HCT116 (cell line): Measurements from ENCODE around the gene CD82.

Source experiments
- EZH2 ChIP-seq: fragments of 200-600 bp; sonication (generic); IDR thresholded peaks from 2 replicates; pipeline ENCODE4 v1.6.1; 2017; ENCODE audit warnings: antibody characterized with exemption, mixed run types
- EZH2phosphoT487 ChIP-seq: fragments of 200-600 bp; IDR thresholded peaks from 2 replicates; pipeline ENCODE4 v1.6.1; 2018; ENCODE audit warnings: antibody characterized with exemption, borderline replicate concordance
- POLR2A ChIP-seq: IDR thresholded peaks from 2 replicates; pipeline ENCODE4 v1.7.0; 2011; ENCODE audit warnings: borderline replicate concordance; ENCODE audit not compliant: insufficient read depth, insufficient read length; ENCODE audit errors: extremely low read depth
- POLR2AphosphoS5 ChIP-seq: IDR thresholded peaks from 2 replicates; pipeline ENCODE4 v1.6.1; 2011; ENCODE audit warnings: mild to moderate bottlenecking, low read depth, low read length, moderate library complexity
- RAD21 ChIP-seq: IDR thresholded peaks from 2 replicates; pipeline ENCODE4 v1.6.1; 2012; ENCODE audit warnings: low read depth, mild to moderate bottlenecking
- SIN3A ChIP-seq: IDR thresholded peaks from 2 replicates; pipeline ENCODE4 v1.6.1; 2012; ENCODE audit warnings: low read depth
- SRF ChIP-seq: IDR thresholded peaks from 2 replicates; pipeline ENCODE4 v1.6.1; 2012; ENCODE audit warnings: low read depth
- ZFX ChIP-seq: fragments of 450-650 bp; IDR thresholded peaks from 2 replicates; pipeline ENCODE4 v1.6.1; 2017
- TF ChIP-seq, protein P1 (sequence below), 3 experiments: fragments of 200-600 bp in 1 of 3; sonication (generic) in 1 of 3; IDR thresholded peaks in 2 of 3; conservative IDR thresholded peaks in 1 of 3; 2 replicates each; pipeline ENCODE4 v1.5.1; 2012 to 2017; ENCODE audit warnings: low read depth in 2 of 3, low read length in 2 of 3, antibody characterized with exemption in 1 of 3, borderline replicate concordance in 1 of 3, control low read depth in 1 of 3, mild to moderate bottlenecking in 1 of 3, mixed read lengths in 1 of 3, mixed run types in 1 of 3, moderate library complexity in 1 of 3; ENCODE audit not compliant: insufficient read depth in 1 of 3
- TF ChIP-seq, protein P2 (sequence below): IDR thresholded peaks from 2 replicates; pipeline ENCODE4 v1.6.1; 2012

DNA sequence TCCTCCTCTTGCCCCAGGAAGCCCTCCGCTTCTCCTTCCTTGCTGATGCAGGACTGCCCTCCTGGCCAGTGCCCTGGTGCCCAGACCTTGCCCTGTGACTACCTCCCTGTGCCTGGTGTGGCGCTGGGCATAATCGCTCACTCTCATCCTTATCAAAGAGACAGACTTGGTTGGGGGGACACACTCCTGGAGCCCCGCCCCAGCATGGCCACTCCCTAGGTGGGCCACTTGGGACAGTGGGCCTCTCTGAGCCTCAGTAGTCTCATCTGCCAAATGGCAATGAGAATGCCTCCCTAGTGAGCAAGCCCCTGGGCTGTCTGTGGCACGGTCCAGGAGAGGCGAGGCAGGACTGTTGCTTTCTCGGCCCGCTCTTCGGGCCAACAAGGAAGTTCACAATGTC, 88.6 kb downstream of the CD82 start:
- TF ChIP-seq, protein P1, sequence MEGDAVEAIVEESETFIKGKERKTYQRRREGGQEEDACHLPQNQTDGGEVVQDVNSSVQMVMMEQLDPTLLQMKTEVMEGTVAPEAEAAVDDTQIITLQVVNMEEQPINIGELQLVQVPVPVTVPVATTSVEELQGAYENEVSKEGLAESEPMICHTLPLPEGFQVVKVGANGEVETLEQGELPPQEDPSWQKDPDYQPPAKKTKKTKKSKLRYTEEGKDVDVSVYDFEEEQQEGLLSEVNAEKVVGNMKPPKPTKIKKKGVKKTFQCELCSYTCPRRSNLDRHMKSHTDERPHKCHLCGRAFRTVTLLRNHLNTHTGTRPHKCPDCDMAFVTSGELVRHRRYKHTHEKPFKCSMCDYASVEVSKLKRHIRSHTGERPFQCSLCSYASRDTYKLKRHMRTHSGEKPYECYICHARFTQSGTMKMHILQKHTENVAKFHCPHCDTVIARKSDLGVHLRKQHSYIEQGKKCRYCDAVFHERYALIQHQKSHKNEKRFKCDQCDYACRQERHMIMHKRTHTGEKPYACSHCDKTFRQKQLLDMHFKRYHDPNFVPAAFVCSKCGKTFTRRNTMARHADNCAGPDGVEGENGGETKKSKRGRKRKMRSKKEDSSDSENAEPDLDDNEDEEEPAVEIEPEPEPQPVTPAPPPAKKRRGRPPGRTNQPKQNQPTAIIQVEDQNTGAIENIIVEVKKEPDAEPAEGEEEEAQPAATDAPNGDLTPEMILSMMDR (IDR thresholded peaks at IDR 0.05 in 2 of 3, conservative IDR thresholded peaks at IDR 0.05 in 1 of 3; ENCODE audit: borderline replicate concordance in 1 of 3, insufficient read depth in 1 of 3, low read depth in 2 of 3, low read length in 2 of 3), result no peak
- TF ChIP-seq SRF (no peak), EZH2phosphoT487 (no peak), ZFX (no peak), POLR2A (no peak), POLR2AphosphoS5 (no peak), EZH2 (no peak), RAD21 (no peak), SIN3A (no peak)
- TF ChIP-seq, protein P2, sequence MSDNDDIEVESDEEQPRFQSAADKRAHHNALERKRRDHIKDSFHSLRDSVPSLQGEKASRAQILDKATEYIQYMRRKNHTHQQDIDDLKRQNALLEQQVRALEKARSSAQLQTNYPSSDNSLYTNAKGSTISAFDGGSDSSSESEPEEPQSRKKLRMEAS, result no peak
